Gastroesophageal sphincter (tissue), 3 donors: ENCODE results near the gene TULP1.

Experiments used
- EP300 ChIP-seq: sonication (generic); formaldehyde crosslinking; IDR thresholded peaks from one replicate; pipeline ENCODE4 v1.6.1; 2017; ENCODE audit warnings: antibody characterized with exemption, mild to moderate bottlenecking
- POLR2A ChIP-seq, 2 donors: fragments of 450-650 bp; IDR thresholded peaks; one replicate each; pipeline ENCODE4 v1.6.1; 2017; ENCODE audit warnings: antibody characterized with exemption in 2 of 2, mild to moderate bottlenecking in 2 of 2, moderate library complexity in 1 of 2
- POLR2AphosphoS5 ChIP-seq: sonication (generic); formaldehyde crosslinking; IDR thresholded peaks from one replicate; pipeline ENCODE4 v1.6.1; 2017; ENCODE audit warnings: antibody characterized with exemption
- TF ChIP-seq, protein P1 (sequence below), 4 experiments: fragments of 200-600 bp in 2 of 4; fragments of 450-650 bp in 2 of 4; sonication (generic) in 1 of 4; IDR thresholded peaks; one replicate each; pipeline ENCODE4 v1.5.1; 2017 to 2019; ENCODE audit warnings: antibody characterized with exemption in 4 of 4, mild to moderate bottlenecking in 2 of 4, moderate library complexity in 2 of 4

GRCh38 chr6:35505999-35506412, 6.7 kb downstream of the TULP1 start:
- TF ChIP-seq, protein P1, sequence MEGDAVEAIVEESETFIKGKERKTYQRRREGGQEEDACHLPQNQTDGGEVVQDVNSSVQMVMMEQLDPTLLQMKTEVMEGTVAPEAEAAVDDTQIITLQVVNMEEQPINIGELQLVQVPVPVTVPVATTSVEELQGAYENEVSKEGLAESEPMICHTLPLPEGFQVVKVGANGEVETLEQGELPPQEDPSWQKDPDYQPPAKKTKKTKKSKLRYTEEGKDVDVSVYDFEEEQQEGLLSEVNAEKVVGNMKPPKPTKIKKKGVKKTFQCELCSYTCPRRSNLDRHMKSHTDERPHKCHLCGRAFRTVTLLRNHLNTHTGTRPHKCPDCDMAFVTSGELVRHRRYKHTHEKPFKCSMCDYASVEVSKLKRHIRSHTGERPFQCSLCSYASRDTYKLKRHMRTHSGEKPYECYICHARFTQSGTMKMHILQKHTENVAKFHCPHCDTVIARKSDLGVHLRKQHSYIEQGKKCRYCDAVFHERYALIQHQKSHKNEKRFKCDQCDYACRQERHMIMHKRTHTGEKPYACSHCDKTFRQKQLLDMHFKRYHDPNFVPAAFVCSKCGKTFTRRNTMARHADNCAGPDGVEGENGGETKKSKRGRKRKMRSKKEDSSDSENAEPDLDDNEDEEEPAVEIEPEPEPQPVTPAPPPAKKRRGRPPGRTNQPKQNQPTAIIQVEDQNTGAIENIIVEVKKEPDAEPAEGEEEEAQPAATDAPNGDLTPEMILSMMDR (IDR thresholded peaks at IDR 0.05) = no peak
- no peak for TF ChIP-seq POLR2AphosphoS5
- TF ChIP-seq POLR2A (IDR thresholded peaks at IDR 0.05) = no peak
- TF ChIP-seq EP300 = no peak
